PC-3 (cell line): Measurements from ENCODE around the gene STON1. TPM values are rescaled to one million over a fixed set of nuclear protein-coding genes. Genes with fewer than 3 reads are reported as not detected.

Experiments
- ATAC-seq: fragments of 200-7000 bp; cut with Tn5 transposase; 2 replicates; pipeline ENCODE4 v1.9.1; 2020; ENCODE audit warnings: mild to moderate bottlenecking, moderate library complexity
- BruUV-seq: library from RNA; stranded (reverse); fragments of 400-500 nt; replicated peaks from 2 replicates; lab custom pipeline; 2021; lab: Mats Ljungman, UMichigan
- CTCF ChIA-PET: fragments of 300-600 bp; sonication (Branson Sonifier 250); formaldehyde crosslinking; loops from one replicate; lab custom pipeline; 2022; ENCODE audit warnings: antibody characterized with exemption; lab: Charles Lee
- POLR2A ChIA-PET: fragments of 300-600 bp; sonication (Branson Sonifier 250); formaldehyde crosslinking; loops from one replicate; lab custom pipeline; 2022; ENCODE audit warnings: antibody characterized with exemption; ENCODE audit not compliant: unreplicated experiment; lab: Charles Lee
- DNase-seq: peaks from one replicate; pipeline ENCODE4 v3.0.0-alpha.2; 2015
- H2AFZ ChIP-seq: fragments of 300-600 bp; sonication (generic); 2 replicates; pipeline ENCODE4 v1.6.0; 2016; ENCODE audit warnings: antibody characterized with exemption, low read length
- H3F3A ChIP-seq: fragments of 300-600 bp; sonication (generic); one replicate; pipeline ENCODE4 v1.6.0; 2017; ENCODE audit warnings: antibody characterized with exemption, low read length, control low read depth, mild to moderate bottlenecking; ENCODE audit not compliant: unreplicated experiment
- H3K27ac ChIP-seq: fragments of 300-600 bp; sonication (generic); 2 replicates; pipeline ENCODE4 v1.5.1; 2016; ENCODE audit warnings: mild to moderate bottlenecking, low read length
- H3K27me3 ChIP-seq: fragments of 300-600 bp; sonication (generic); 2 replicates; pipeline ENCODE4 v1.6.1; 2016; ENCODE audit warnings: low read length, mixed read lengths
- H3K36me3 ChIP-seq: fragments of 300-600 bp; sonication (generic); 2 replicates; pipeline ENCODE4 v1.6.1; 2016; ENCODE audit warnings: low read depth, mixed run types, low read length, mixed read lengths
- H3K4me1 ChIP-seq: fragments of 300-600 bp; sonication (generic); 2 replicates; pipeline ENCODE4 v1.5.1; 2016; ENCODE audit warnings: low read length; ENCODE audit not compliant: insufficient read depth
- H3K4me2 ChIP-seq: fragments of 300-600 bp; sonication (generic); 2 replicates; pipeline ENCODE4 v1.6.0; 2016; ENCODE audit warnings: low read length
- H3K4me3 ChIP-seq: fragments of 300-600 bp; sonication (generic); 2 replicates; pipeline ENCODE4 v1.5.1; 2016; ENCODE audit warnings: mild to moderate bottlenecking, low read length, mixed read lengths
- H3K79me2 ChIP-seq: fragments of 300-600 bp; sonication (generic); 2 replicates; pipeline ENCODE4 v1.6.1; 2017; ENCODE audit warnings: low read length, mixed read lengths
- H3K9ac ChIP-seq: fragments of 300-600 bp; sonication (generic); 2 replicates; pipeline ENCODE4 v1.6.0; 2016; ENCODE audit warnings: mild to moderate bottlenecking, low read length
- H3K9me2 ChIP-seq: fragments of 300-600 bp; sonication (generic); replicated peaks from 2 replicates; pipeline ENCODE4 v1.6.1; 2016; ENCODE audit warnings: mixed run types, low read length, mixed read lengths
- H3K9me3 ChIP-seq: fragments of 300-600 bp; sonication (generic); 2 replicates; pipeline ENCODE4 v1.6.1; 2016; ENCODE audit warnings: low read length, mixed read lengths
- H4K20me1 ChIP-seq: fragments of 300-600 bp; sonication (generic); 2 replicates; pipeline ENCODE4 v1.6.1; 2016; ENCODE audit warnings: low read length, mixed read lengths
- EZH2 ChIP-seq: fragments of 300-600 bp; sonication (generic); IDR thresholded peaks from one replicate; pipeline ENCODE4 v1.6.1; 2017; ENCODE audit warnings: antibody characterized with exemption, mild to moderate bottlenecking, low read length; ENCODE audit not compliant: unreplicated experiment
- EZH2phosphoT487 ChIP-seq: fragments of 300-600 bp; sonication (generic); IDR thresholded peaks from 2 replicates; pipeline ENCODE4 v1.6.1; 2018; ENCODE audit warnings: mild to moderate bottlenecking, antibody characterized with exemption, low read length, borderline replicate concordance
- intact Hi-C: fragments of 100-400 bp; cut with micrococcal nuclease; formaldehyde crosslinking; loops from 2 replicates; pipeline ENCODE4 v1.9.0; 2023
- total RNA-seq: library from RNA; depleted of rRNA; stranded (reverse); fragments of >200 nt; gene quantifications from 2 replicates; pipeline ENCODE4 v1.2.3, GENCODE V29; 2014
- TF ChIP-seq, protein P1 (sequence below): fragments of 300-600 bp; sonication (generic); conservative IDR thresholded peaks from 2 replicates; pipeline ENCODE4 v1.5.1; 2017; ENCODE audit warnings: antibody characterized with exemption, low read depth, mild to moderate bottlenecking, low read length

Gene STON1
- total RNA-seq, 1 experiment from 2014 or later, result 1.2 TPM

DNA sequence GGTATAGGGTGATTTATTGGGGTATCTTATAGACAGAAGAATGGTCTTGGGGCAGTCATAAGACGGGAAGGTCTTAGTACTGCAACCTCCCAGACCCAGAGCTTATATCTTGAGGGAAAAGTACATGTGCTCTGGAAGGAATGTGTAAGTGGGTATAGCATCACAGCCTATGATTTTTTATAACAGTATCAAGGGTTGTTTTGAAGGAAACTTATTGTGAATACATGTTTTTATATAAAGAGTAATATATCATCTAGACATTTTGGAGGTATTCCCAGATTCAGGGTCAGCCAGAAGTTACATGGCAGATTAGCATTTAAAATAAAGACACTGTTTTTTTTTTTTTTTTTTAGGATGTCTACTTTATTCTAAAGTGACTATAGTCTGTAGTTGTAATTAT is 47.6 kb upstream of the STON1 start:
- Histone ChIP-seq H3K4me3 (no peak overlapping the region), H3K4me2 (no peak overlapping the region), H3K79me2 (no peaks in the 10 kb centered on the region), H3K9me3 (no peaks in the 10 kb centered on the region), H2AFZ (no peak overlapping the region), H3K36me3 (peaks cover 14% of the 10 kb centered on the region), H3K9me2 (no peaks in the 10 kb centered on the region), H3K4me1 (no peaks in the 10 kb centered on the region), H4K20me1 (no peaks in the 10 kb centered on the region), H3K27me3 (no peaks in the 10 kb centered on the region), H3F3A (no peaks in the 10 kb centered on the region), H3K27ac (no peak overlapping the region), H3K9ac (no peak overlapping the region)
- no peak for TF ChIP-seq EZH2
- TF ChIP-seq, protein P1, sequence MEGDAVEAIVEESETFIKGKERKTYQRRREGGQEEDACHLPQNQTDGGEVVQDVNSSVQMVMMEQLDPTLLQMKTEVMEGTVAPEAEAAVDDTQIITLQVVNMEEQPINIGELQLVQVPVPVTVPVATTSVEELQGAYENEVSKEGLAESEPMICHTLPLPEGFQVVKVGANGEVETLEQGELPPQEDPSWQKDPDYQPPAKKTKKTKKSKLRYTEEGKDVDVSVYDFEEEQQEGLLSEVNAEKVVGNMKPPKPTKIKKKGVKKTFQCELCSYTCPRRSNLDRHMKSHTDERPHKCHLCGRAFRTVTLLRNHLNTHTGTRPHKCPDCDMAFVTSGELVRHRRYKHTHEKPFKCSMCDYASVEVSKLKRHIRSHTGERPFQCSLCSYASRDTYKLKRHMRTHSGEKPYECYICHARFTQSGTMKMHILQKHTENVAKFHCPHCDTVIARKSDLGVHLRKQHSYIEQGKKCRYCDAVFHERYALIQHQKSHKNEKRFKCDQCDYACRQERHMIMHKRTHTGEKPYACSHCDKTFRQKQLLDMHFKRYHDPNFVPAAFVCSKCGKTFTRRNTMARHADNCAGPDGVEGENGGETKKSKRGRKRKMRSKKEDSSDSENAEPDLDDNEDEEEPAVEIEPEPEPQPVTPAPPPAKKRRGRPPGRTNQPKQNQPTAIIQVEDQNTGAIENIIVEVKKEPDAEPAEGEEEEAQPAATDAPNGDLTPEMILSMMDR, result no peak
- no peak for TF ChIP-seq EZH2phosphoT487
- ATAC-seq, result peak; percentile 62
- BruUV-seq, result no TSS peak
- intact Hi-C loops, result no loop called here
- CTCF ChIA-PET, result interaction anchor here (0.6 kb wide), 1 partner anchor 11 kb away, joined by 3 read pairs; no protein-coding TSS in a partner anchor
- no peak for DNase-seq
- POLR2A ChIA-PET, result no interaction called here

DNA sequence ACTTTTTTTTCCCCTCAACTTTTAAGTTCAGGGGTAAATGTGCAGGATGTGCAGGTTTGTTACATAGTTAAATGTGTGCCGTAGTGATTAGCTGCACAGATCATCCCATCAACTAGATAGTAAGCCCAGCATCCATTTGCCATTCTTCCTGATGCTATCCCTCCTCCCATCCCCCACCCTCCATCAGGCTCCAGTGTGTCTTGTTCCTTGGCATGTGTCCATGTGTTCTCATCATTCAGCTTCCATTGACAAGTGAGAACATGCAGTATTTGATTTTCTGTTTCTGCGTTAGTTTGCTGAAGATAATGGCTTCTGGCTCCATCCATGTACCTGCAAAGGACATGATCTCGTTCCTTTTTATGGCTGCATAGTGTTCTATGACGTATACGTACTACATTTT is 47.2 kb upstream of the STON1 start:
- Histone ChIP-seq H3K4me3 (no peak overlapping the region), H3F3A (no peaks in the 10 kb centered on the region), H3K9me2 (no peaks in the 10 kb centered on the region), H3K27me3 (no peaks in the 10 kb centered on the region), H3K9me3 (no peaks in the 10 kb centered on the region), H3K4me1 (no peaks in the 10 kb centered on the region), H3K27ac (no peak overlapping the region), H3K4me2 (no peak overlapping the region), H3K36me3 (peaks cover 9% of the 10 kb centered on the region), H3K79me2 (no peaks in the 10 kb centered on the region), H4K20me1 (no peaks in the 10 kb centered on the region), H2AFZ (no peak overlapping the region), H3K9ac (no peak overlapping the region)
- no TSS peak for BruUV-seq
- ChIA-PET POLR2A (interaction anchor here (0.6 kb wide), 1 partner anchor 66 kb away, joined by 5 read pairs; no protein-coding TSS in a partner anchor), CTCF (no interaction called here)
- no peak for DNase-seq
- no peak for ATAC-seq
- intact Hi-C loops, result no loop called here
- TF ChIP-seq, protein P1, result no peak
- TF ChIP-seq EZH2 (no peak), EZH2phosphoT487 (no peak)

DNA sequence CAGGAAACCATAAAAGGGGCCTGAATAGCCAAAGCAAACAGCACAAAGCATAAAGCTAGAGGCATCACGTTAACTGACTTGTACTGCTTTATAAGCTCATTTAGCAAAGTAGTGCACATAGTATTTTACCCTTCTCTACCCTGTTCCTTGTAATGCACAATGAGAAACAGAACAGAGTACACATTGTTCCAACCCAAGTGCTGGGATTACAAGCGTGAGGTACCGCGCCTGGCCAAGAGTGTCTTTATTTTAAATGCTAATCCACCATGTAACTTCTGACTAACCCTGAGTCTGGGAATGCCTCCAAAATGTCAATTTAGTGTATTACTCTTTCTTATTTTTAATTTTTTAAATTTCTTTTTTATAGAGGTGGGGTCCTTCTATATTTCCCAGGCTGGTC is 46.4 kb upstream of the STON1 start:
- CTCF ChIA-PET, result no interaction called here
- no peaks in the 10 kb centered on the region for H3K27me3 ChIP-seq
- ATAC-seq (no peak), DNase-seq (no peak)
- POLR2A ChIA-PET, result interaction anchor here (0.6 kb wide), 1 partner anchor 66 kb away, joined by 5 read pairs; no protein-coding TSS in a partner anchor
- no peaks in the 10 kb centered on the region for H4K20me1 ChIP-seq
- H3K79me2 ChIP-seq, result no peaks in the 10 kb centered on the region
- H3K9me2 ChIP-seq, result no peaks in the 10 kb centered on the region
- H3K4me1 ChIP-seq, result no peaks in the 10 kb centered on the region
- H3K9me3 ChIP-seq, result no peaks in the 10 kb centered on the region
- no peak overlapping the region for H3K27ac ChIP-seq
- H3F3A ChIP-seq, result no peaks in the 10 kb centered on the region
- H3K4me2 ChIP-seq, result no peak overlapping the region
- H3K36me3 ChIP-seq, result 0 out of 2 replicates have a peak, but pooled peaks cover 3% of the 10 kb centered on the region
- TF ChIP-seq EZH2phosphoT487, result no peak
- TF ChIP-seq, protein P1, result no peak
- no peak for TF ChIP-seq EZH2
- no TSS peak for BruUV-seq
- H3K4me3 ChIP-seq, result no peak overlapping the region
- H2AFZ ChIP-seq, result no peak overlapping the region
- H3K9ac ChIP-seq, result no peak overlapping the region
- intact Hi-C loops, result no loop called here
